ENCODE data around the gene SLC35A3.
A peak's percentile ranks its signal among the peaks of the same experiment; 100 is the strongest.
"Not testable (repeated sequence)": the region's sequence is repeated elsewhere in the genome, so short reads cannot be mapped to it uniquely, and the experiment has no call there.

Gene SLC35A3

DNA sequence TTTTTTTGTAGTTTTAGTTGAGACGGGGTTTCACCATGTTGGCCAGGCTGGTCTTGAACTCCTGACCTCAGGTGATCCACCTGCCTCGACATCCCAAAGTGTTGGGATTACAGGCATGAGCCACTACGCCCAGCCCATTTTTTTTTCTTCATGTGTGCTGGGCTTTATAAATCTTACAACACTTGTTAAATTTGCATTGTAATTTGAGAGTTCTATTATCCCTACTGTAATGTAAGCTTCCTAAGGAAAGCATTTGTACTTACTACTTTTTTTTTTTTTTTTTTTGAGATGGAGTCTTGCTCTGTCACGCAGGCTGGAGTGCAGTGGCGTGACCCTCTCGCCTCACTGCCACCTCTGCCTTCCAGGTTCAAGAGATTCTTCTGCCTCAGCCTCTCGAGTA is 2.3 kb downstream of the SLC35A3 start:
- DNase-seq: not testable (repeated sequence)

DNA sequence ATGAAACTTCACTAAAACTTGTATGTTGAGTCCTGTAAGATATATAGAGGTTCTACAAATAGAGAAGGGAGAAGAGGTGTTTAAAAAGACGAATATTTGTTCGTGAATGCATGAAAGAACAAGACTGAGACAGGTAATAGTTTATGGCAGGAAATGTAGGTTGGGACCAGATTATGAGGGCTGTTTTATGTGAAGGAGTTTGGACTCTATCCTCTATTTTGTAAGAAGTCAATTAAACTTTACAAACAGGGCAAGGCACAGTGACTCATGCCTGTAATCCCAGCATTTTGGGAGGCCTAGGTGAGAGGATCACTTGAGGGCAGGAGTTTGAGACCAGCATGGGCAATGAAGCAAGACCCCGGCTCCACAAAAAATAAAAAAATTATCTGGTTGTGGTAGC is 5.7 kb downstream of the SLC35A3 start:
- no peak for DNase-seq

DNA sequence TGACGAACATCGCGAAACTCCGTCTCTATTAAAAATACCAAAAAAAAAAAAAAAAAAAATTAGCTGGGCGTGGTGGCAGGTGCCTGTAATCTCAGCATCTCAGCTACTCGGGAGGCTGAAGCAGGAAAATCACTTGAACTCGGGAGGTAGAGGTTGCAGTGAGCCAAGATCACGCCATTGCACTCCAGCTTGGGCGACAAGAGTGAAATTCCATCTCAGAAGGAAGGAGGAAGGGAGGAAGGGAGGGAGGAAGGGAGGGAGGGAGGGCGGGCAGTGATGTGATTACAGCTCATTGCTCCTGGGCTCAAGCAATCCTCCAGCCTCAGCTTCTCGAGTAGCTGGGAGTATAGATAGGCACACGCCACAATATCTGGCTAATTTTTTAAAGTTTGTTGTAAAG is 7.5 kb downstream of the SLC35A3 start:
- not testable (repeated sequence) for DNase-seq

DNA sequence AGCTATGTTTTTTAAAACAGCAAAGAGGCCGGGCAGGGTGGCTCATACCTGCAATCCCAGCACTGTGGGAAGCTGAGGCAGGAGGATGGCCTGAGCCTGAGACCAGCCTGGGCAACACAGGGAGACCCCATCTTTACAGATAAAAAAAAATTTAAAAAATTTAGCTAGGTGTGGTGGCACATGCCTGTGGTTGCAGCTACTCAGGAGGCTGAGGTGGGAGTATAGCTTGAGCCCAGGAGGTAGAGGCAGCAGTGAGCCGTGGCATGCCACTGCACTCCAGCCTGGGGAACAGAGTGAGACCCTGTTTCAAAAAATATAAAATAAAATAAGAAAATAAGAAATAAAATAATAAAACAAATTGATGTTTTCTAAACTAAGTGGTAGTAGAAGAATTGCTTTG is 8.4 kb downstream of the SLC35A3 start:
- no peak for DNase-seq

DNA sequence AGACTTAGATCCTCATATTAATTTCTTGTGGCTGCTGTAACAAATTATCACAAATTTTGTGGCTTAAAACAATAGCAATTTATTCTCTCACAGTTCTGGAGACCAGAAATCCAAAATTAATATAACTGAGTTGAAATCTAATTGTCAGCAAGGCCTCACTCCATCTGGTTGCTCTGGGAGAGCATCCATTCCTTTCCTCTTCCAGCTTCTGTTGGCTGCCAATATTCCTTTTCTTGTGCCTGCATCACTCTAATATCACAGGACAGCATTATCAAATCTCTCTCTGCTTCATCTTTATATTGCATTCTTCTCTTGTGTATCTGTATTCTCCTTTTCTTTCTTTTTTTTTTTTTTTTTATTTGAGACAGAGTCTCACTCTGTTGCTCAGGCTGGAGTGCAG is 9.3 kb downstream of the SLC35A3 start:
- DNase-seq: no peak

DNA sequence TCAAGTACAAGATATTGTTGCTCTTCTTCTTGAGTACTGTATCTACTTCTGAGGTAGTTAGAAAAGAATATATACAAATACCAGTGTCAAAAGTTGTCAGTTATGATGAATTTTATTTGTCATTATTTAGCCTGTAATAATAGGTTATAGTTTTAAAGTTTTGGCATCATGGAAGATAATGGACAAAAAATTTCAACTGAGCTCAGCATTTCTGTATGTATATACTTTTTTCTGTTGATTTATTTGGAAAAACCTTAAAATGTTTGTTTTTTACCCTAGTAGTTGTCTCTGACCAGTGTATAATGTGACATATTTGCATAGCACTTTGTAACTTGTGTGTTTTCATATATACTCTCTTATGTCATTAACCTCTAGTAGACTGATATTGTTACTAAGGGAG is 11.1 kb downstream of the SLC35A3 start:
- no peak for DNase-seq

DNA sequence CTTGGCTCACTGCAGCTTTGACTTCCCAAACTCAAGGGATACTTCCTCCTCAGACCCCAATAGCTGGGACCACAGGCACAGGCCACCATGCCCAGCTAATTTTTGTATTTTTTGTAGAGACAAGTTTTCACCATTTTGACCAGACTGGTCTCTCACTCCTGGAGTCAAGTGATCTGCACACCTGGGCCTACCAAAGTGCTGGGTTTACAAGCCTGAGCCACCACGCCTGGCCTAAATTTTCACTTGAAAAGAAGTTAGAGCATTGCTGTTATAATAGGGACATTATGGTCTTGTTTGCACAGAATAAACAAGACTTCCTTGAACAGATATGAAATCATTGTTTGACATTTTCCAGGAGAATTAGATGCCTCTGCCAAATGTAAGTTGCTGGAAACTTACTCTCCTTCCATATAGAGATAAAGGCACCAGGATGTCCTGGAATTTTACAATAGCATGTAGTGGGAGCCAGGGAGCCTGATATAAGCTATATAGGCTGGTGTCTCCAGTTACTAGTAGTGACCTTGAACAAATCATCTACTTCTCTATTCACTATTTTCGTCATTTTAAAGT is 16.9 kb downstream of the SLC35A3 start:
- DNase-seq: no peak

DNA sequence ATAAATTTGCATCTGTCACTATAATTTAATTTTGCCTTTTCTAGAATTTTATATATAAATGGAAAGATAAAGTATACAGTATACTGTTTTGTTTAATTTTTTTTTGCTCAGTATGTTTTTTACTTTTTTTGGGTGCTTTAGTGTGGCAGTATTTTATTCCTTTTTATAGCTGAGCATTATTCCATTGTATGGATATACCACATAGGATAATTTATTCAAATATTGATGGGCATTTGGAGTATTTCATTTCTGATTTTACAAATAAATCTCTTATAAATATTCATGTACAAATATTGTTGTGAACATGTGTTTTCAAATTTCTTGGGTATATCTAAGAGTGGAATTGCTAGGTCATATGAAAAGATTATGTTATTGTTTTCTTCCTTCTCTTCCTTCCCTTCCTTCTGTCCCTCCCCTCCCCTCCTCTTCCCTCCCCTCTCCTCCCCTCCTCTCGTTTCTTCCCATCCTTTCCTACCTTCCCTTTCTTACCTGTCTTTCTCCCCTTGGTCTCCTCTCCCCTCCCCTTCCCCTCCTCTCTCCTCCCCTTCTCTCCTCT is 18.5 kb downstream of the SLC35A3 start:
- no peak for DNase-seq

DNA sequence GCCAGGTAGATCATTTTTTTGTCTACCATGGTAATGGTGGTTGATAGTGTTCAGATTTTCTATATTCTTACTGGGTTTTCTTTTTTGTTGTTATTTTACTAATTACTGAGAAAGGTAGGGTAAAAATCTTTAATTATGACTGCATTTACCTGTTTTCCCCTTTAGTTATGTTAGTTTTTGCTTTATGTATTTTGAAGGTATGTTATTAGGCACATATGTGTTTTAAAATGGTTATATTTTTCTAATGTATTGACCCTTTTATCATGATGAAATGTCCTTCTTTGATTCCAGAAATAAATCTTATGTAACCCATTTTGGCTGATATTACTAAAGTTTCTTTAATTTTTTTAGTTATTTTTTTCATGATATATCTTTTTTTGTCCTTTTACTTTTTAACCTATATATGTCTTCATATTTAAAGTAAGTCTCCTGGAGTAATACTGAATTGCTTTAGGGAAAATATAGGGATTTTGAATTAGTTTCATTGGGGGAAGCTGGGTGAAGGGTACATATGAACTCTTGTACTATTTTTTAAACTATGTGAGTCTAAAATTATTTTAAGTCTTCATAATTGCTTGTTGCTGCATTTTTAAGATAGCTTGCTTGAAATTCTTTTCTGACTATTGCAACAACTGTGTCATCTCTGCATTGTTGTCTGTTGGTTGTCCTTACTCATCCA is 22.4 kb downstream of the SLC35A3 start:
- DNase-seq: no peak

DNA sequence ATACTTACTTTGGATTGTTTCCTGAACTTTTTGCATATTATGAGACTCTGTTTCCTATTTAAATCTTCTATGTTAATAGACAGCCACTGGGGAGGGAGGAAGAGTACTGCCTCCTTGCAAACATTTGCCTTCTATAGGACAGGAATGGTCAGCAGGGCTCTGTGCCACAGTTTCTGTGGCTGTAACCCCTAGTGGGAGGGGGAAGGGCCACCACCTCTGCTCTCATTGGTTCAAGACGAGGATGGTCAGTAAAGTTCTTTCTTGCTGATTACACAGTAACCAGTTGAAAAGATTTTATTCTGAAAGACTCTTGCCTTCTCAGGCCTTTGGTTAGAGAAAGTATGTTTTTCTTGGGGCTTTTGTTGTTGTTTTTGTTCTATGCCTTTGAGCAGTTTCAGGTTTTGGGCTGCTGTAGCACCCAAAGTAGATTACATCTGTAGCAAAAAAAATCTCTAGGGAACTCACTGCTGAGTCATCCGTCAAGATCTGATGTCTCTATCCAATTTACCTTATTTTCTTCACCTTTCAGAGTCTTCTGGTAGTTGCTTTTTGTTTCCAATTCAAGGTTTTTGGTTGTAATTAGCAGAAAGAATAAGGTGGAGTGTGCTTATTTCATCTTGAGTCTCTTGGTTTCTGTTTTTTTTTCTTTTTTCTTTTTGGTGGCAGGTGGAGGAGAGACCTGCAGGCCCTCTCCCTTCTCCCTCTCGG is 23.1 kb downstream of the SLC35A3 start:
- DNase-seq: no peak

DNA sequence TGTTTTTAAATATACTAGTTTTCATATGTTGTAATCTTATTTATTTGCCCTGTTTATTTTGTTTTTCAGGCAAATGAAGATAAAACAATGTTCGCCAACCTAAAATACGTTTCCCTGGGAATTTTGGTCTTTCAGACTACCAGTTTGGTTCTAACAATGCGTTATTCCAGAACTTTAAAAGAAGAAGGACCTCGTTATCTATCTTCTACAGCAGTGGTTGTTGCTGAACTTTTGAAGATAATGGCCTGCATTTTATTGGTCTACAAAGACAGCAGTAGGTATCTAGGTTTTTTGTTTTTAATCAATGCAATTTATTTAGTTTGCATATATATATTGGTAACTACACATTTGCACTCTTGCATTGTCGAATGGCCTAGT is 23.7 kb downstream of the SLC35A3 start:
- no peak for DNase-seq

DNA sequence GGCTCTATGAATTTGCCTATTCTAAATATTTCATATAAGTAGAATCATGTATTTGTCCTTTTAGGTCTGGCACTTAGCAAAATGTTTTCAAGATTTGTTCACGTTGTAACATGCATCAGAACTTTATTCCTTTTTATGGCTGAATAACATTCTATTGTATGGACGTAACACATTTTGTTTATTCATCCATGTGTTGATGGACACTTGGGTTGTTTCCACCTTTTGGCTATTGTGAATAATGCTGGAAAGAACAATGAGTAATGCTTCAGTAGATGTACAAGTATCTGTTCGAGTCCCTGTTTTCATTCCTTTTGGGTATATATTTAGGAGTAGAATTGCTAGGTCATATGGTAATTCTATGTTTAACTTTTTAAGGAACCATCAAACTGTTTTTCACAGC is 24.7 kb downstream of the SLC35A3 start:
- no peak for DNase-seq

DNA sequence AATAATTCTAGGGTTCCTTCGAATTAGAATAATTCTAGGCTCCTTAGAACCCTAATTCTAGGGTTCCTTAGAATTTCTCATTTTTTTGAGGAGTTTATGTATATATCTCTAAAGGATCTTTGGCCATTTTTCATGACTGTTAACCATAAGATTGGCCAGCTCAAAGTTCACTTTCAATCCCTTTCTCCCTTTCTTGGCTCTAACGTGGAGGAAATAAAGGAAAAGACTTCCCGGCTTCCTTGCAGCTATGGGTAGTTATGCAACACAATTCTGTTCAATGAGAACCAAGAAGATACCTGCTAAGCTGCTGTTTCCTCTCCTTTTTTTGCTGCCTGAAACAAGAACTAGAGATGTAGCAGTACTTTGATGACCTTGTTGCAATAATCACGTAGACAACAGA is 27.2 kb downstream of the SLC35A3 start:
- no peak for DNase-seq

DNA sequence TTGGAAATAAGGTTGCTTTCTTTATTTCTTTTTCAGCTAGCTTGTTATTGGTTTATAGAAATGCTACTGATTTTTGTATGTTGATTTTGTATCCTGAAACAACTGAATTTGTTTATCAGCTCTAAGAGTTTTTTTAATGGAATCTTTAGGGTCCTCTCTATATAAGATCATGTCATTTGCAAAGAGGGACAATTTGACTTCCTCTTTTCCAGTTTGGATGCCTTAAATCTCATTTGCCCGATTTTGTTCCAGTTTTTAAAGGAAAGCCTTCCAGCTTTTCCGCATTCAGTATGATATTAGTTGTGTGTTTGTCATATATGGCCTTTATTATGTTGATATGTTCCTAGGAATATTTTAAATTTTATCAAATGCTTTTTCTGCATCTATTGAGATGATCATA is 31.7 kb downstream of the SLC35A3 start:
- DNase-seq: no peak

DNA sequence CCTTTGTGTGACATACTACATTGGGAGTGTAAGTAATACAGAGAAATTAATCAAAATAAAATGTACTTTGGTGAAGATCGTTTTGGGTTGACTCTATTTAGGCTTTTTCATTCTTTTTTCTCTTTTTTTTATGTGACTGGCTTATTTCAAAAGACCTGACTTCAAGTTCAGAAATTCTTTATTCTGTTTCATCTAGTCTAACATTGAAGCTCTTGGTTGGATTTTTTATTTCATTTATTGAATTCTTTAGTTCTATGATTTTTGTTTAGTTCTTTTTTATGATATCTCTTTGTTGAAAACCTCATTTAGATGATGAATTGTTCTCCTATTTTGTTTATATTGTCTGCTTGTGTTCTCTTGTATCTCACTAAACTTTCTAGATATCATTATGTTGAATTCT is 35.6 kb downstream of the SLC35A3 start:
- DNase-seq: no peak

DNA sequence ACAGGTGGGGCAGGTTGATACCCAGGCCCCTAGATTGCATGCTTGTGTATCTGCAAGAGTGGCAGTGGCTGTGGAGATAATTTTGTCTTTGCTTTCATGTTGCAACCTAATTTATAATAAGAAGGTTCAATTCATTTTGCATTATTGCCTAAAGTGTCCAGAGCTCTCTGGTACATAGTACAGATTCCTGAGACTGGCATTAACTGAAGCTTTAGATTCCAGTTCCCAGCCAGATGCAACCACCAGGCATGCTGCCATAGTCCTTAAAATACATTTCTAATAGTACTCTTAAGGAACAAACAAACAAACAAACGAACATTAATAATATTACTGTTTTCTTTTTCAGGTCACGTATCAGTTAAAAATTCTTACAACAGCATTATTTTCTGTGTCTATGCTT is 36.9 kb downstream of the SLC35A3 start:
- DNase-seq: no peak

DNA sequence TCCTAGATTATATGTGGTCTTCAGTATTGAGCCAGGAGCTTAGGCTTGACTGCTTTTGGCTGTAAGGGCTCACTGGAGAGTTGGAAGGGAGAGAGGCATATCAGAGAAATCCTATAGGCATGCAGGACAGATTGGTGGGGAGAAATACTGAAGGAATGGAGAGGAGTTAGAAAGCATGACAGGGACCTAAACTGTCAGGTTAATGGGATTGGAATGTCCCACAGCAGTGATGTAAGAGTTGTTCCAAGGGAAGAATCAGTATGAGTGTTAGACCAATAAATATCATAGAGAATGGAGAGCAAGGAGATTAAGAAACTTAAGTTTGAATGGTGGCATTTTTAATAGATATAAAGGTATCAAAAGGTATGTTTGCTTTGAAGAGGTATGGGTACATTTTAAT is 39.7 kb downstream of the SLC35A3 start:
- no peak for DNase-seq

DNA sequence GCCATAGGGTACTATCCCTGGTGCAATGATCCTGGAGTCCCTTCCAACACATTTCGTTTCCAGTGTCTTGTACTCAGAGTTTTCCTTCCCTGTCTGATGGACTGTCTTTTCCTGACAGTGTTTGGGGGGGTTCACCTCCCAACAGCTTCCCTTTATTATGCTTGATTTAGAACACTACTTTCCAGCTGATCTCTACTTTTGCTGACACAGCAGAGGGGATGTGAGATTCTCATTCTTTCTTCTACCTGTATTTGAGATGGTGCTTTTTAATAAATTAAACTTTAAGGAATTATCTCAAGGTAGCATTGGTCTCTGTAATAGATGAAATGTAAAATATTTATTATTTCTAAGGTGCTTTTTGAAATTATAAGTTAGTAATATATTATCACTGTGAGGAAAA is 41.0 kb downstream of the SLC35A3 start:
- no peak for DNase-seq

DNA sequence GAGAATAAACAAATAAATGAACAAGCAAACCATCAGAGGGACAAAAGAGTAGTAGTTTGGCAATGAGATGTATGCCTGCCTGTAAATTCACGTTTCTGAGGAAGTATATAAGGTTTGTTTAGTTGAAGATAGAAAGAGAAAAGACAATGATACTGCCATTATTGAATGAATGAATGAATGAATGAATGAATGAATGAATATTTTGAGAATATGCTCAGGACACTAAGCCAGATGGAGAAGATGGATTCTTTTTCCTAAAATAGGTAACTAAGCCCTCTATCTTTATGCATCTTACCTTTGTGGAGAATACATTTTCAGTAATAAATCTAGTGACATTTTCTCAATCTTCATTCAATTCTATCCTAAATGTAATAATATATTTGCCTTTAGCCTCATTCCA is 49.4 kb downstream of the SLC35A3 start:
- DNase-seq: no peak

DNA sequence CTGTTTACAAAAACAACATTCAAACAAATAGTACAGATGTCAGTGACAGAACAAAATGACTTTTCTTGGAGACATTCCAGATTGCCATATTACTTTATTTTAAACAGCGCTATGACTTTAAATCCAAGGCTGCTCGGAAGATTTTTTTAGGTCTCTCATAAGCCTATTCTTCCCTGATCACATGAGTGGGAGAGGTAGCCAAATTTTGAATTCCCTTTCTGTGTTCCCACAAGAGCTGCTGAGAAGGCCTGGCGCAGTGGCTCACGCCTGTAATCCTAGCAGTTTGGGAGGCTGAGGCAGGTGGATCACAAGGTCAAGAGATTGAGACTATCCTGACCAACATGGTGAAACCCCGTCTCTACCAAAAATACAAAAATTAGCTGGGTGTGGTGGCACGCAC is 53.7 kb downstream of the SLC35A3 start:
- no peak for DNase-seq

DNA sequence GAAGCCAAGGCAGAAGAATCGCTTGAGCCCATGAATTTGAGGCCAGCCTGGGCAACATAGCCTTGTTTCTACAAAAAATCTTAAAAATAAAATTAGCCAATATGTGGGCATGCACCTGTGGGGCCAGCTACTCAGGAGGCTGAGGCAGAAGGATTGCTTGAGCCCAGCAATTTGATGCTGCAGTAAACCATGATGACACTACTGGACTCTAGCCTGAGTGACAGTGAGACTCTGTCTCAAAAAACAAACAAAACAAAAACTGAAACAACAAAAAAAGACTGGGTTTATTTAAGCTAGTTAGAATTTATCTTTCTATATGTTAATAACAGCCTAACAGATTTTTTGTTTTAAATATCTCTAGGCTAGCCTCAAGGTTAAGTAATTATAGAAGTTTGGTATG is 57.4 kb downstream of the SLC35A3 start:
- no peak for DNase-seq

DNA sequence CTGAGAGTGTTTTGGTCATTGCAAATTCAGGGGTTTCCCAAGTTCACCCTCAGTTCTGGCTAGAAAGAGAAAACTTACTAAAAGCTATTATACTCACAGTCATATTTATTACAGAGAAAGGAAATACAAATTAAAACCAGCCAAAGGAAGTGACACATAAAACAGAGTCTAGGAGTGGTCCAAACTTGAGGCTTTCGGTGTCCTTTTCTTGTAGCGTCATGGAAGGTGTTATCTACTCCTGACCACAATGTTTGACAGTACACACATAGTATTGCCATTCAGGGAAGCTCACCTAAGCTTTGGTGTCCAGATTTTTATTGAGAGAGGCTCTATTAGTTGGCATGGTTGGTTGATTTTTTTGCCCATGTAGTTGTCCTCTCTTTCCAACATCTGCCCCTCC is 59.0 kb downstream of the SLC35A3 start:
- no peak for DNase-seq

DNA sequence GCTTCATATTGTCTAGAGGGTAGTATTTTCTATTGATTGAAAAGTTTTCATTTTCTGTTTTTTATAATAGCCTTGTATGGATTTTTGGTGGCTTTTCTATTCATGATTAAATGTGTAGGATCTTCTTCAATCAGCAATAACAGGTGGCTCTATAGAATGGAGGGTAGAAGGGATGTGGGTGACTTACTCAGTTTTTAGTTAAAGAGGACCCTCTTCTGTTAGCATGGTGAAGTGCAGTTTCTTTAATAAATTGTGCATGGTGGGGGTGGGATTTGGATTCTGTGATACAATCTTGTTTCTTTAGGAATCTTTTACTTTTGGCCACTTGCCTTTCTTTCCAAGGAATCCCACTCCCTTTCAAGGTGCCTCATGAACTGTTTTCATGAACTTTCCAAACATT is 64.7 kb downstream of the SLC35A3 start:
- peak in 2 of 51 donors; percentile 21 to 49 for DNase-seq
